H1 (cell line): ENCODE measurements around the gene FGF14. TPM values are rescaled to one million over a fixed set of nuclear protein-coding genes. Genes with fewer than 3 reads are reported as not detected.

Experiments
- BCL11A ChIP-seq, 2 experiments: IDR thresholded peaks; one replicate each; pipeline ENCODE4 v1.6.1; 2011; ENCODE audit warnings: low read depth in 2 of 2, low read length in 2 of 2, mild to moderate bottlenecking in 2 of 2
- SIN3A ChIP-seq, 2 experiments: IDR thresholded peaks in 1 of 2; conservative IDR thresholded peaks in 1 of 2; 2 replicates each; pipeline ENCODE4 v1.6.1; 2011 to 2012; ENCODE audit warnings: low read length in 2 of 2, improper control_type of control experiment in 1 of 2, low read depth in 1 of 2, mild to moderate bottlenecking in 1 of 2
- polyA plus RNA-seq, 7 experiments: library from polyadenylated mRNA; depleted of rRNA in 3 of 7; stranded (reverse) in 5 of 7; unstranded in 2 of 7; fragments of >200 nt in 5 of 7; fragments of 200-250 nt in 2 of 7; gene quantifications; 1 replicate in 5 of 7; 2 replicates in 1 of 7; 4 replicates in 1 of 7; pipeline versions ENCODE4 v1.2.1 to v1.2.3, GENCODE V29; 2011 to 2013; ENCODE audit warnings: missing spikeins in 2 of 7, mixed read lengths in 2 of 7
- total RNA-seq: library from RNA; stranded (reverse); fragmentation: NEBNext Ultra II Directional; extraction: Animal tissue kit (Norgen Biotek cat#: 25700); gene quantifications from 2 replicates; pipeline ENCODE4 v1.2.1, GENCODE V29; 2021
- TF ChIP-seq, protein P1 (sequence below): IDR thresholded peaks from 2 replicates; pipeline ENCODE4 v1.6.1; 2011; ENCODE audit warnings: low read depth, mild to moderate bottlenecking, low read length; ENCODE audit not compliant: insufficient read depth
- TF ChIP-seq, protein P2 (sequence below): IDR thresholded peaks from 2 replicates; pipeline ENCODE4 v1.6.1; 2011; ENCODE audit warnings: low read length, improper control_type of control experiment

Gene FGF14
- total and polyA plus RNA-seq, 2 of the 8 experiments (the other 6 are each of a cell fraction or from before 2014, with no cell fraction given): 0.05 to 0.58 TPM

DNA sequence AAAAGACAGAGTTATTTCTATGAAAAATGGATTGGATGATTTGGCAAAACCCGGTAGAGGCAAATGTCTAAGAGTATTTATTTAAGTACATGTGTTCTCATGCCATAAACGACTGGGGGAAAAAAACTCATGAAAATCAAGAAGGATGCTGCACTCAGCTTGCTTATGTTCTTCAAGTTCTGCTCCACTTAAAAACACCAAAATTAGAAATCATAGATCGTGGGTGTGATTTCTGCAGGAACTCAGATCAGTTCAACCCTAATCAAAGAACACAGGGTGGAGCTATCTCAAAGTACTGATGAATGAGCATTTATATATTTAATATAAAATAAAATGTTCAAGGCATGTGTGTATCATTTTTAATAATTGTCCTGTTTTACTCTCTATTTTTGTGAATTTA is 103.8 kb downstream of the FGF14 start (continued):
- TF ChIP-seq SIN3A (conservative IDR thresholded peaks at IDR 0.05 in 1 of 2, IDR thresholded peaks at IDR 0.05 in 1 of 2; ENCODE audit: low read depth in 1 of 2, low read length in 2 of 2) (no peak), BCL11A (IDR thresholded peaks at IDR 0.05; ENCODE audit: low read depth in 2 of 2, low read length in 2 of 2) (no peak)
- TF ChIP-seq, protein P1, sequence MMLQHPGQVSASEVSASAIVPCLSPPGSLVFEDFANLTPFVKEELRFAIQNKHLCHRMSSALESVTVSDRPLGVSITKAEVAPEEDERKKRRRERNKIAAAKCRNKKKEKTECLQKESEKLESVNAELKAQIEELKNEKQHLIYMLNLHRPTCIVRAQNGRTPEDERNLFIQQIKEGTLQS: no peak
- TF ChIP-seq, protein P2, sequence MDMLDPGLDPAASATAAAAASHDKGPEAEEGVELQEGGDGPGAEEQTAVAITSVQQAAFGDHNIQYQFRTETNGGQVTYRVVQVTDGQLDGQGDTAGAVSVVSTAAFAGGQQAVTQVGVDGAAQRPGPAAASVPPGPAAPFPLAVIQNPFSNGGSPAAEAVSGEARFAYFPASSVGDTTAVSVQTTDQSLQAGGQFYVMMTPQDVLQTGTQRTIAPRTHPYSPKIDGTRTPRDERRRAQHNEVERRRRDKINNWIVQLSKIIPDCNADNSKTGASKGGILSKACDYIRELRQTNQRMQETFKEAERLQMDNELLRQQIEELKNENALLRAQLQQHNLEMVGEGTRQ: no peak
